H1 (cell line): ENCODE results near the gene DCLK1. TPM values are rescaled to one million over a fixed set of nuclear protein-coding genes. Genes with fewer than 3 reads are reported as not detected.

Source experiments
- BRCA1 ChIP-seq: IDR thresholded peaks from 2 replicates; pipeline ENCODE4 v1.6.1; 2012; ENCODE audit warnings: low read depth, low read length, improper control_type of control experiment
- CBX5 ChIP-seq: fragments of 300-800, 300-1000 bp; sonication (generic); IDR thresholded peaks from 2 replicates; pipeline ENCODE4 v1.7.1; 2016; ENCODE audit warnings: antibody characterized with exemption, low read length, low read depth
- polyA plus RNA-seq, 7 experiments: library from polyadenylated mRNA; depleted of rRNA in 3 of 7; stranded (reverse) in 5 of 7; unstranded in 2 of 7; fragments of >200 nt in 5 of 7; fragments of 200-250 nt in 2 of 7; gene quantifications; 1 replicate in 5 of 7; 2 replicates in 1 of 7; 4 replicates in 1 of 7; pipeline versions ENCODE4 v1.2.1 to v1.2.3, GENCODE V29; 2011 to 2013; ENCODE audit warnings: missing spikeins in 2 of 7, mixed read lengths in 2 of 7
- total RNA-seq: library from RNA; stranded (reverse); fragmentation: NEBNext Ultra II Directional; extraction: Animal tissue kit (Norgen Biotek cat#: 25700); gene quantifications from 2 replicates; pipeline ENCODE4 v1.2.1, GENCODE V29; 2021

The DCLK1 gene
- total and polyA plus RNA-seq, 2 of the 8 experiments (the other 6 are each of a cell fraction or from before 2014, with no cell fraction given) = 22.8 to 41.0 TPM

GRCh38 chr13:35761440-35762252, 369.5 kb downstream of the DCLK1 start (continued):
- TF ChIP-seq BRCA1 (no peak), CBX5 (no peak)
